Measurements from ENCODE around the gene SBK2.

Gene SBK2

GRCh38 chr19:55544776-55545439 lies 8.0 kb upstream of the SBK2 start:
- no peak overlapping the region for H3K4me3 ChIP-seq (ENCODE audit: low read depth, low read length)
- no peak for TF ChIP-seq CTCF (IDR thresholded peaks at IDR 0.05; ENCODE audit: low read depth, low read length)

GRCh38 chr19:55544014-55544413 lies 7.1 kb upstream of the SBK2 start:
- H3K4me3 ChIP-seq (ENCODE audit: low read depth, low read length): no peak overlapping the region
- TF ChIP-seq CTCF (IDR thresholded peaks at IDR 0.05; ENCODE audit: low read depth, low read length): no peak

GRCh38 chr19:55543567-55543966 lies 6.6 kb upstream of the SBK2 start:
- TF ChIP-seq CTCF (IDR thresholded peaks at IDR 0.05; ENCODE audit: low read depth, low read length): no peak
- H3K4me3 ChIP-seq (ENCODE audit: low read depth, low read length): no peak overlapping the region

GRCh38 chr19:55542292-55542855 lies 5.4 kb upstream of the SBK2 start:
- no peak overlapping the region for H3K4me3 ChIP-seq (ENCODE audit: low read depth, low read length)
- TF ChIP-seq CTCF (IDR thresholded peaks at IDR 0.05; ENCODE audit: low read depth, low read length): no peak

GRCh38 chr19:55541091-55541490 lies 4.2 kb upstream of the SBK2 start:
- H3K4me3 ChIP-seq (ENCODE audit: low read depth, low read length): no peak overlapping the region
- TF ChIP-seq CTCF (IDR thresholded peaks at IDR 0.05; ENCODE audit: low read depth, low read length): no peak

GRCh38 chr19:55540619-55541018 lies 3.7 kb upstream of the SBK2 start:
- H3K4me3 ChIP-seq (ENCODE audit: low read depth, low read length): no peak overlapping the region
- no peak for TF ChIP-seq CTCF (IDR thresholded peaks at IDR 0.05; ENCODE audit: low read depth, low read length)

GRCh38 chr19:55539090-55539984 lies 2.4 kb upstream of the SBK2 start:
- no peak for TF ChIP-seq CTCF (IDR thresholded peaks at IDR 0.05; ENCODE audit: low read depth, low read length)
- H3K4me3 ChIP-seq (ENCODE audit: low read depth, low read length): no peak overlapping the region
